ENCODE measurements around the gene CUBN. TPM values are rescaled to one million over a fixed set of nuclear protein-coding genes. Genes with fewer than 3 reads are reported as not detected.

CUBN gene
- total RNA-seq, 6 experiments from 2014 or later: 0.43 to 1.7 (median 1.2) TPM

- peak overlapping the region; percentile 98 for H3K27ac Mint-ChIP-seq
- peak overlapping the region; percentile 76 for H3K4me3 Mint-ChIP-seq
- no peak for TF ChIP-seq CTCF (IDR thresholded peaks at IDR 0.05)
- no peaks in the 10 kb centered on the region; the same call in 1 of the 2 replicates for H3K27me3 Mint-ChIP-seq (ENCODE audit: insufficient read depth)
- no peaks in the 10 kb centered on the region for H3K9me3 Mint-ChIP-seq
- H3K4me1 Mint-ChIP-seq (ENCODE audit: low read depth): peaks cover 58% of the 10 kb centered on the region
- peak; percentile 82 for DNase-seq
- H3K36me3 Mint-ChIP-seq (ENCODE audit: low read depth): no peaks in the 10 kb centered on the region
These were observed 161.1 kb downstream of the CUBN start for GRCh38 chr10:16968416-16969041.

GRCh38 chr10:16967866-16968415 is 161.7 kb downstream of the CUBN start:
- no peaks in the 10 kb centered on the region for H3K36me3 Mint-ChIP-seq (ENCODE audit: low read depth)
- peak overlapping the region; percentile 76 for H3K4me3 Mint-ChIP-seq
- no peaks in the 10 kb centered on the region; the same call in 1 of the 2 replicates for H3K27me3 Mint-ChIP-seq (ENCODE audit: insufficient read depth)
- H3K9me3 Mint-ChIP-seq: no peaks in the 10 kb centered on the region
- DNase-seq: no peak
- peak overlapping the region; percentile 98 for H3K27ac Mint-ChIP-seq
- no peak for TF ChIP-seq CTCF (IDR thresholded peaks at IDR 0.05)
- peaks cover 58% of the 10 kb centered on the region for H3K4me1 Mint-ChIP-seq (ENCODE audit: low read depth)

GRCh38 chr10:16966991-16967865 is 162.4 kb downstream of the CUBN start:
- Mint-ChIP-seq H3K4me1 (ENCODE audit: low read depth) (peaks cover 58% of the 10 kb centered on the region), H3K27ac (peak overlapping the region; percentile 98), H3K27me3 (ENCODE audit: insufficient read depth) (no peaks in the 10 kb centered on the region; the same call in 1 of the 2 replicates), H3K4me3 (peak overlapping the region; percentile 76), H3K9me3 (no peaks in the 10 kb centered on the region), H3K36me3 (ENCODE audit: low read depth) (no peaks in the 10 kb centered on the region)
- DNase-seq: peak; percentile 33
- no peak for TF ChIP-seq CTCF (IDR thresholded peaks at IDR 0.05)

- Mint-ChIP-seq H3K4me1 (ENCODE audit: low read depth) (peaks cover 52% of the 10 kb centered on the region), H3K4me3 (peak overlapping the region; percentile 76), H3K27me3 (ENCODE audit: insufficient read depth) (no peaks in the 10 kb centered on the region; the same call in 1 of the 2 replicates), H3K27ac (peak overlapping the region; percentile 98), H3K36me3 (ENCODE audit: low read depth) (no peaks in the 10 kb centered on the region), H3K9me3 (no peaks in the 10 kb centered on the region)
- DNase-seq: peak; percentile 91
- no peak for TF ChIP-seq CTCF (IDR thresholded peaks at IDR 0.05)
These were observed 163.7 kb downstream of the CUBN start for GRCh38 chr10:16965740-16966447.

GRCh38 chr10:16965344-16965616 is 164.3 kb downstream of the CUBN start:
- TF ChIP-seq CTCF (IDR thresholded peaks at IDR 0.05): no peak
- Mint-ChIP-seq H3K4me1 (ENCODE audit: low read depth) (peaks cover 47% of the 10 kb centered on the region), H3K27ac (peak overlapping the region; percentile 42), H3K27me3 (ENCODE audit: insufficient read depth) (no peaks in the 10 kb centered on the region; the same call in 1 of the 2 replicates), H3K36me3 (ENCODE audit: low read depth) (no peaks in the 10 kb centered on the region), H3K4me3 (no peak overlapping the region), H3K9me3 (no peaks in the 10 kb centered on the region)
- no peak for DNase-seq

Measured in HFFc6 (cell line).